Ovary (tissue), 3 donors: ENCODE measurements around the gene BRD7.

Experiments used
- CTCF ChIP-seq, 3 donors: fragments of 450-650 bp in 2 of 3; fragments of 200-600 bp in 1 of 3; IDR thresholded peaks; one replicate each; pipeline versions ENCODE4 v1.5.1 to v1.8.0; 2016 to 2022; ENCODE audit warnings: antibody characterized with exemption in 3 of 3, mild to moderate bottlenecking in 1 of 3
- EP300 ChIP-seq: sonication (generic); formaldehyde crosslinking; IDR thresholded peaks from one replicate; pipeline ENCODE4 v1.6.1; 2017; ENCODE audit warnings: antibody characterized with exemption
- POLR2A ChIP-seq: fragments of 450-650 bp; IDR thresholded peaks from one replicate; pipeline ENCODE4 v1.6.1; 2017; ENCODE audit warnings: antibody characterized with exemption, mild to moderate bottlenecking, moderate library complexity
- donor health status: DM: no; HTN: no; CAD: no.

GRCh38 chr16:50389900-50390299 is 21.1 kb upstream of the BRD7 start:
- TF ChIP-seq CTCF (IDR thresholded peaks at IDR 0.05): no peak
- no peak for TF ChIP-seq POLR2A
- no peak for TF ChIP-seq EP300
